Tibial nerve (tissue), 4 donors: Measurements from ENCODE around the gene PRR35. TPM values are rescaled to one million over a fixed set of nuclear protein-coding genes. Genes with fewer than 3 reads are reported as not detected.

Experiments used
- DNase-seq, 2 donors: peaks; one replicate each; pipeline ENCODE4 v3.0.0-alpha.2; 2019; ENCODE audit warnings: low spot score in 2 of 2
- H3K27ac ChIP-seq, 4 donors: fragments of 200-600 bp; sonication (generic) in 3 of 4; one replicate each; pipeline ENCODE4 v1.5.1; 2017 to 2019; ENCODE audit warnings: mild to moderate bottlenecking in 1 of 4
- H3K27me3 ChIP-seq, 2 donors: fragments of 200-600 bp; sonication (generic) in 1 of 2; one replicate each; pipeline versions ENCODE4 v1.5.1 to v1.6.0; 2017 to 2019
- H3K36me3 ChIP-seq, 3 donors: fragments of 200-600 bp; sonication (generic); one replicate each; pipeline ENCODE4 v1.5.1; 2018 to 2019
- H3K4me1 ChIP-seq, 4 donors: fragments of 200-600 bp; sonication (generic) in 3 of 4; one replicate each; pipeline ENCODE4 v1.5.1; 2017 to 2019
- H3K4me3 ChIP-seq, 4 donors: fragments of 200-600 bp; sonication (generic) in 3 of 4; one replicate each; pipeline ENCODE4 v1.5.1; 2017 to 2019; ENCODE audit warnings: mild to moderate bottlenecking in 1 of 4, moderate library complexity in 1 of 4
- H3K9me3 ChIP-seq, 4 donors: fragments of 200-600 bp; sonication (generic) in 3 of 4; one replicate each; pipeline ENCODE4 v1.5.1; 2017 to 2019
- EP300 ChIP-seq, 2 donors: sonication (generic); formaldehyde crosslinking; IDR thresholded peaks; one replicate each; pipeline ENCODE4 v1.6.1; 2017; ENCODE audit warnings: antibody characterized with exemption in 2 of 2, mild to moderate bottlenecking in 1 of 2
- POLR2A ChIP-seq, 2 donors: fragments of 450-650 bp; IDR thresholded peaks; one replicate each; pipeline ENCODE4 v1.6.1; 2017; ENCODE audit warnings: antibody characterized with exemption in 2 of 2, mild to moderate bottlenecking in 2 of 2, moderate library complexity in 2 of 2
- WGBS, 2 donors: methylation state at CpG; one replicate each; pipeline ENCODE4 v1.1.5; 2018; 5-methylcytosine and 5-hydroxymethylcytosine counted together
- total RNA-seq, 4 donors: library from RNA; depleted of rRNA; stranded (reverse); fragments of >200 nt; gene quantifications; one replicate each; pipeline ENCODE4 v1.1.0, GENCODE V29; 2016
- TF ChIP-seq, protein P1 (sequence below), 5 experiments: fragments of 200-600 bp in 3 of 5; fragments of 450-650 bp in 2 of 5; sonication (generic) in 3 of 5; IDR thresholded peaks; one replicate each; pipeline ENCODE4 v1.5.1; 2016 to 2019; ENCODE audit warnings: antibody characterized with exemption in 5 of 5, mild to moderate bottlenecking in 3 of 5, moderate library complexity in 2 of 5

PRR35 gene
- total RNA-seq, 4 donors from 2014 or later = not detected

GRCh38 chr16:516301-516700 is 43.9 kb upstream of the PRR35 start:
- WGBS, 2 donors = 93 to 96% methylated on average over 8 of the region's 8 CpGs
- Histone ChIP-seq H3K27ac (no peak overlapping the region), H3K4me3 (no peak overlapping the region), H3K27me3 (no peaks in the 10 kb centered on the region), H3K36me3 (peaks cover 0 to 87% (median under 1%) of the 10 kb centered on the region in 3 donors), H3K4me1 (no peaks in the 10 kb centered on the region), H3K9me3 (no peaks in the 10 kb centered on the region)
- no peak for DNase-seq
- TF ChIP-seq POLR2A (IDR thresholded peaks at IDR 0.05) = no peak
- TF ChIP-seq, protein P1, sequence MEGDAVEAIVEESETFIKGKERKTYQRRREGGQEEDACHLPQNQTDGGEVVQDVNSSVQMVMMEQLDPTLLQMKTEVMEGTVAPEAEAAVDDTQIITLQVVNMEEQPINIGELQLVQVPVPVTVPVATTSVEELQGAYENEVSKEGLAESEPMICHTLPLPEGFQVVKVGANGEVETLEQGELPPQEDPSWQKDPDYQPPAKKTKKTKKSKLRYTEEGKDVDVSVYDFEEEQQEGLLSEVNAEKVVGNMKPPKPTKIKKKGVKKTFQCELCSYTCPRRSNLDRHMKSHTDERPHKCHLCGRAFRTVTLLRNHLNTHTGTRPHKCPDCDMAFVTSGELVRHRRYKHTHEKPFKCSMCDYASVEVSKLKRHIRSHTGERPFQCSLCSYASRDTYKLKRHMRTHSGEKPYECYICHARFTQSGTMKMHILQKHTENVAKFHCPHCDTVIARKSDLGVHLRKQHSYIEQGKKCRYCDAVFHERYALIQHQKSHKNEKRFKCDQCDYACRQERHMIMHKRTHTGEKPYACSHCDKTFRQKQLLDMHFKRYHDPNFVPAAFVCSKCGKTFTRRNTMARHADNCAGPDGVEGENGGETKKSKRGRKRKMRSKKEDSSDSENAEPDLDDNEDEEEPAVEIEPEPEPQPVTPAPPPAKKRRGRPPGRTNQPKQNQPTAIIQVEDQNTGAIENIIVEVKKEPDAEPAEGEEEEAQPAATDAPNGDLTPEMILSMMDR (IDR thresholded peaks at IDR 0.05) = no peak
- TF ChIP-seq EP300 (IDR thresholded peaks at IDR 0.05) = no peak

GRCh38 chr16:518858-519257 is 41.3 kb upstream of the PRR35 start:
- peaks cover 0 to 79% (median 0%) of the 10 kb centered on the region in 3 donors for H3K36me3 ChIP-seq
- 68 to 84% methylated on average over 2 to 9 of the region's 9 CpGs for WGBS, 2 donors
- no peak for TF ChIP-seq POLR2A (IDR thresholded peaks at IDR 0.05)
- TF ChIP-seq, protein P1 (IDR thresholded peaks at IDR 0.05) = no peak
- TF ChIP-seq EP300 (IDR thresholded peaks at IDR 0.05) = no peak

DNA sequence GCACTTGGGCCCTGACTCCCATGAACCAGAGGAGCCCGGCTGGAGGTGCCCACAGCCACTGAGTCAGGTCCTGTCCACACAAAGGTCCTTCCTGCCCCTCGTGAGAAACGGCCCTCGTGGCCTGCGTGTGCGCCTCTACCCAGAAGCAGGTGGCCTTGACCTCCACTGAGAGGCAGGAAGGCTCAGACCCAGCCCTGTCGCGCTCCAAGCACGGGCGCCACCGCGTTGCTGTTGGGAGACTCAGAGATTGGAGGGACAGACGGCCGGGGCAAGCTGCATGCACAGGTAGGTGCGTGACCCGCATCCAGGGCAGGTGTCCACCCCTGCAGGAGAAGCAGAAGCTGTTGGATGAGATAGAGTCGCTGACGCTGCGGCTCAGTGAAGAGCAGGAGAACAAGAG is 40.8 kb upstream of the PRR35 start:
- no peak overlapping the region for H3K4me3 ChIP-seq
- no peak for TF ChIP-seq POLR2A (IDR thresholded peaks at IDR 0.05)
- no peak for TF ChIP-seq EP300 (IDR thresholded peaks at IDR 0.05)
- TF ChIP-seq, protein P1 (IDR thresholded peaks at IDR 0.05) = no peak
- no peaks in the 10 kb centered on the region for H3K4me1 ChIP-seq
- H3K36me3 ChIP-seq = peaks cover 0 to 73% (median 0%) of the 10 kb centered on the region in 3 donors
- WGBS, 2 donors = 93 to 94% methylated on average over 18 of the region's 19 CpGs
- H3K27ac ChIP-seq = no peak overlapping the region
- no peaks in the 10 kb centered on the region for H3K9me3 ChIP-seq
- no peaks in the 10 kb centered on the region for H3K27me3 ChIP-seq
- no peak for DNase-seq

More at GRCh38 chr16:518858-519257, 41.3 kb upstream of the PRR35 start:
- Histone ChIP-seq H3K4me1 (no peaks in the 10 kb centered on the region), H3K27ac (no peak overlapping the region), H3K9me3 (no peaks in the 10 kb centered on the region), H3K27me3 (no peaks in the 10 kb centered on the region), H3K4me3 (no peak overlapping the region)
- DNase-seq = no peak

- H3K27me3 ChIP-seq = no peaks in the 10 kb centered on the region
- H3K27ac ChIP-seq = no peak overlapping the region
- no peak for DNase-seq
- peaks cover 0 to 3% (median under 1%) of the 10 kb centered on the region in 4 donors for H3K4me1 ChIP-seq
- no peaks in the 10 kb centered on the region for H3K9me3 ChIP-seq
- peaks cover 0 to 67% (median 0%) of the 10 kb centered on the region in 3 donors for H3K36me3 ChIP-seq
- TF ChIP-seq, protein P1 (IDR thresholded peaks at IDR 0.05) = no peak
- TF ChIP-seq EP300 (IDR thresholded peaks at IDR 0.05) = no peak
- TF ChIP-seq POLR2A (IDR thresholded peaks at IDR 0.05) = no peak
- no peak overlapping the region for H3K4me3 ChIP-seq
- WGBS, 2 donors = 91 to 93% methylated on average over 27 to 28 of the region's 35 CpGs
These were observed 40.1 kb upstream of the PRR35 start for GRCh38 chr16:519841-520687.

DNA sequence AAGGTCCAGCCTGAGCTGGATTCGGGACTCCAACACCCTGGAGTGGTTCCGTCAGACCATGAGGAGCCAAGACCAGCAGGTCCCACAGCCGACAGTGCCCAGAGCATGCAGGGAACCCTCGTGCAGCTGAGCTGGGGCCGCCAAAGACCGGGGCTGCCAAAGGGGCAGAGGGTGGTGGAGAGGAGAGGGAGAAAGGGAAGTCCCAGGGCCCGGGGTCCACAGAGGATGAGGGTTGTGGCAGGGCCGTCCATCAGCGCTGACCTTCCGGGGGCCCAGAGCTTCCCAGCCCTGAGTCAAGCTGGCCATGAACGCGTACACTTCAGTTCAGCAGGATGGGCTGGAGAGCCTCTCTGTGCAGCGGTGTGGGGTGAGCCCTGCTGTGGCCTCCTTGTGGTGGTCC is 39.3 kb upstream of the PRR35 start:
- Histone ChIP-seq H3K27ac (no peak overlapping the region), H3K4me1 (peaks cover 0 to 11% (median 7%) of the 10 kb centered on the region in 4 donors), H3K9me3 (no peaks in the 10 kb centered on the region), H3K36me3 (peaks cover 0 to 59% (median 0%) of the 10 kb centered on the region in 3 donors), H3K27me3 (no peaks in the 10 kb centered on the region), H3K4me3 (no peak overlapping the region)
- no peak for DNase-seq
- TF ChIP-seq EP300 (IDR thresholded peaks at IDR 0.05) = no peak
- TF ChIP-seq, protein P1 (IDR thresholded peaks at IDR 0.05) = no peak
- TF ChIP-seq POLR2A (IDR thresholded peaks at IDR 0.05) = no peak
- 93 to 94% methylated on average over 12 to 13 of the region's 13 CpGs for WGBS, 2 donors
